ENCODE measurements around the gene SEC14L2. TPM values are rescaled to one million over a fixed set of nuclear protein-coding genes. Genes with fewer than 3 reads are reported as not detected.

SEC14L2 gene
- total and polyA plus RNA-seq, 2 donors (not counting 1 experiment from before 2014, with no cell fraction given): 0.24 to 0.67 TPM

DNA sequence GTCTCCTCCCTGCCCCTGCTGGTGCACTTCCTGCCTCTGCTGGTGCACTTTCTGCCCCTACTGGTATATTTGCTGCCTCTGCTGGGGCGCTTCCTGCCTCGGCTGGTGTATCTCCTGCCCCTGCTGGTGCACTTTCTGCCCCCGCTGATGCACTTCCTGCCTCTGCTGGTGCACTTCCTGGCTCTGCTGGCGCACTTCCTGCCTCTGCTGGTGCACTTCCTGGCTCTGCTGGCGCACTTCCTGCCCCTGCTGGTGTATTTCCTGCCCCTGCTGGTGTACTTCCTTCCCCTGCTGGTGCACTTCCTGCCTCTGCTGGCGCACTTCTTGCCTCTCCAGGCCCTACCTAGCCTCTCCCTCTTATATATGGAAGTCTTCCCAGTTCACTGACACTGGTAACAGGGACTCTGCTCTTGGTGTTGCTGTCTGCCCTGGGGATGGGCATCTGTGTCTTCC is 38.9 kb downstream of the SEC14L2 start:
- Histone ChIP-seq H3K36me3 (replicated peaks in 1 of 2; ENCODE audit: control extremely low read depth in 1 of 2, control insufficient read depth in 1 of 2, extremely low read depth in 1 of 2, insufficient read depth in 2 of 2, low read length in 1 of 2) (no peaks in the 10 kb centered on the region), H4K20me1 (ENCODE audit: control insufficient read depth, insufficient read depth, low read length, poor library complexity, severe bottlenecking) (no peaks in the 10 kb centered on the region), H3K4me2 (replicated peaks; ENCODE audit: low read depth, low read length, poor library complexity, severe bottlenecking) (peak overlapping the region; percentile 47), H3K4me3 (ENCODE audit: control extremely low read depth in 1 of 5, extremely low read depth in 1 of 5, insufficient read depth in 1 of 5, low read depth in 2 of 5, low read length in 4 of 5) (peak overlapping the region in 3 of 5 experiments; percentile 2 to 40 (median 35)), H2AFZ (ENCODE audit: insufficient read depth, low read depth, low read length, poor library complexity, severe bottlenecking) (peak overlapping the region; percentile 71), H3K9ac (ENCODE audit: low read length) (peak overlapping the region; percentile 8), H3K27ac (ENCODE audit: low read length in 2 of 2) (peak overlapping the region; percentile 68 to 77), H3K27me3 (replicated peaks in 1 of 4; ENCODE audit: control extremely low read depth in 1 of 4, control insufficient read depth in 3 of 4, insufficient read depth in 4 of 4, low read length in 3 of 4) (peaks cover 0 to 15% (median 1%) of the 10 kb centered on the region in 4 experiments), H3K79me2 (ENCODE audit: control insufficient read depth, insufficient read depth, low read length) (no peaks in the 10 kb centered on the region), H3K4me1 (ENCODE audit: control insufficient read depth in 2 of 2, insufficient read depth in 2 of 2, low read length in 2 of 2) (peaks cover 8 to 16% of the 10 kb centered on the region in 2 donors), H3K9me3 (ENCODE audit: control extremely low read depth in 1 of 3, control insufficient read depth in 2 of 3, insufficient read depth in 1 of 3, low read length in 2 of 3) (peaks cover 0 to 28% (median 16%) of the 10 kb centered on the region in 3 donors)
- ATAC-seq (ENCODE audit: low read depth) (peak; percentile 72), DNase-seq (peak; percentile 77)
- POLR2A ChIA-PET: no interaction called here
- Mint-ChIP-seq H3K9me3 (ENCODE audit: insufficient read depth) (peaks cover 10% of the 10 kb centered on the region), H3K27me3 (peaks cover 17% of the 10 kb centered on the region), H3K27ac (peak overlapping the region; percentile 91), H3K4me1 (peaks cover 14% of the 10 kb centered on the region), H3K4me3 (peak overlapping the region; percentile 77)
- TF ChIP-seq, protein P1, sequence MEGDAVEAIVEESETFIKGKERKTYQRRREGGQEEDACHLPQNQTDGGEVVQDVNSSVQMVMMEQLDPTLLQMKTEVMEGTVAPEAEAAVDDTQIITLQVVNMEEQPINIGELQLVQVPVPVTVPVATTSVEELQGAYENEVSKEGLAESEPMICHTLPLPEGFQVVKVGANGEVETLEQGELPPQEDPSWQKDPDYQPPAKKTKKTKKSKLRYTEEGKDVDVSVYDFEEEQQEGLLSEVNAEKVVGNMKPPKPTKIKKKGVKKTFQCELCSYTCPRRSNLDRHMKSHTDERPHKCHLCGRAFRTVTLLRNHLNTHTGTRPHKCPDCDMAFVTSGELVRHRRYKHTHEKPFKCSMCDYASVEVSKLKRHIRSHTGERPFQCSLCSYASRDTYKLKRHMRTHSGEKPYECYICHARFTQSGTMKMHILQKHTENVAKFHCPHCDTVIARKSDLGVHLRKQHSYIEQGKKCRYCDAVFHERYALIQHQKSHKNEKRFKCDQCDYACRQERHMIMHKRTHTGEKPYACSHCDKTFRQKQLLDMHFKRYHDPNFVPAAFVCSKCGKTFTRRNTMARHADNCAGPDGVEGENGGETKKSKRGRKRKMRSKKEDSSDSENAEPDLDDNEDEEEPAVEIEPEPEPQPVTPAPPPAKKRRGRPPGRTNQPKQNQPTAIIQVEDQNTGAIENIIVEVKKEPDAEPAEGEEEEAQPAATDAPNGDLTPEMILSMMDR (IDR thresholded peaks at IDR 0.05): no peak
- no peak for TF ChIP-seq EZH2 (IDR thresholded peaks at IDR 0.05; ENCODE audit: borderline replicate concordance, insufficient read depth, low read depth, low read length, poor library complexity, severe bottlenecking)
- CTCF ChIA-PET: interaction anchor here (2.1 to 2.7 kb wide), 2 partner anchors 9 to 11 kb away, joined by 8 to 10 read pairs; partner anchors contain the start of gene MTFP1
- intact Hi-C loops (cut with micrococcal nuclease): loop anchor here (1.0 kb wide), 1 partner anchor 9 kb away; no protein-coding TSS in a partner anchor
- 53% methylated on average over 5 of the region's 6 CpGs for WGBS (ENCODE audit: insufficient coverage)

- CTCF ChIA-PET: interaction anchor here (2.1 to 2.7 kb wide), 2 partner anchors 10 to 12 kb away, joined by 8 to 10 read pairs; partner anchors contain the start of gene MTFP1
- Mint-ChIP-seq H3K27ac (peak overlapping the region; percentile 91), H3K4me3 (peak overlapping the region; percentile 77), H3K9me3 (ENCODE audit: insufficient read depth) (peaks cover 10% of the 10 kb centered on the region), H3K4me1 (peaks cover 18% of the 10 kb centered on the region), H3K27me3 (peaks cover 21% of the 10 kb centered on the region)
- H3K27ac ChIP-seq (ENCODE audit: low read length in 2 of 2): peak overlapping the region; percentile 68 to 77
- intact Hi-C loops (cut with micrococcal nuclease): loop anchor here (1.0 kb wide), 1 partner anchor 10 kb away; no protein-coding TSS in a partner anchor
- no peaks in the 10 kb centered on the region for H4K20me1 ChIP-seq (ENCODE audit: control insufficient read depth, insufficient read depth, low read length, poor library complexity, severe bottlenecking)
- WGBS (ENCODE audit: insufficient coverage): 94% methylated on average over 2 of the region's 2 CpGs
- H3K9me3 ChIP-seq (ENCODE audit: control extremely low read depth in 1 of 3, control insufficient read depth in 2 of 3, insufficient read depth in 1 of 3, low read length in 2 of 3): peaks cover 0 to 28% (median 16%) of the 10 kb centered on the region in 3 donors
- POLR2A ChIA-PET: interaction anchor here (0.7 to 1.2 kb wide), 2 partner anchors 12 to 271 kb away, joined by 3 to 5 read pairs; no protein-coding TSS in a partner anchor
- H3K4me3 ChIP-seq (ENCODE audit: control extremely low read depth in 1 of 5, extremely low read depth in 1 of 5, insufficient read depth in 1 of 5, low read depth in 2 of 5, low read length in 4 of 5): peak overlapping the region in 2 of 5 experiments; percentile 35 to 40
- no peak for ATAC-seq (ENCODE audit: low read depth)
- H3K36me3 ChIP-seq (replicated peaks in 1 of 2; ENCODE audit: control extremely low read depth in 1 of 2, control insufficient read depth in 1 of 2, extremely low read depth in 1 of 2, insufficient read depth in 2 of 2, low read length in 1 of 2): no peaks in the 10 kb centered on the region
- peak overlapping the region; percentile 47 for H3K4me2 ChIP-seq (replicated peaks; ENCODE audit: low read depth, low read length, poor library complexity, severe bottlenecking)
- no peaks in the 10 kb centered on the region for H3K79me2 ChIP-seq (ENCODE audit: control insufficient read depth, insufficient read depth, low read length)
- peak overlapping the region; percentile 8 for H3K9ac ChIP-seq (ENCODE audit: low read length)
- TF ChIP-seq, protein P1 (IDR thresholded peaks at IDR 0.05): no peak
- H3K4me1 ChIP-seq (ENCODE audit: control insufficient read depth in 2 of 2, insufficient read depth in 2 of 2, low read length in 2 of 2): peaks cover 8 to 16% of the 10 kb centered on the region in 2 donors
- H3K27me3 ChIP-seq (replicated peaks in 1 of 4; ENCODE audit: control extremely low read depth in 1 of 4, control insufficient read depth in 3 of 4, insufficient read depth in 4 of 4, low read length in 3 of 4): peaks cover 0 to 15% (median 1%) of the 10 kb centered on the region in 4 experiments
- peak overlapping the region; percentile 71 for H2AFZ ChIP-seq (ENCODE audit: insufficient read depth, low read depth, low read length, poor library complexity, severe bottlenecking)
- DNase-seq: no peak
These were observed 39.4 kb downstream of the SEC14L2 start for GRCh38 chr22:30436196-30436595.
